SU-DHL-6 (cell line): Measurements from ENCODE around the gene G3BP1.

Experiments used
- H2AFZ ChIP-seq: fragments of 200-600 bp; sonication (generic); 2 replicates; pipeline ENCODE4 v1.6.1; 2014; ENCODE audit warnings: low read depth, mild to moderate bottlenecking, moderate library complexity, mixed read lengths, antibody characterized with exemption, low read length; ENCODE audit not compliant: severe bottlenecking
- H3F3A ChIP-seq: fragments of 200-600 bp; shearing (Covaris generic); 2 replicates; pipeline ENCODE4 v1.6.0; 2016; ENCODE audit warnings: antibody characterized with exemption, mild to moderate bottlenecking; ENCODE audit not compliant: insufficient read depth
- H3K27ac ChIP-seq: fragments of 200-600 bp; sonication (generic); 2 replicates; pipeline ENCODE4 v1.5.1; 2016; ENCODE audit warnings: low read depth, mild to moderate bottlenecking, low read length, moderate library complexity, mixed read lengths
- H3K27me3 ChIP-seq: fragments of 200-600 bp; sonication (generic), shearing (Covaris generic); 2 replicates; pipeline ENCODE4 v1.6.0; 2014; ENCODE audit warnings: mild to moderate bottlenecking, low read length
- H3K36me3 ChIP-seq: fragments of 200-600 bp; sonication (generic); 2 replicates; pipeline ENCODE4 v1.6.1; 2014; ENCODE audit warnings: mild to moderate bottlenecking, low read length, mixed read lengths
- H3K4me2 ChIP-seq: fragments of 300-600, 200-600 bp; shearing (Covaris generic), sonication (generic); 2 replicates; pipeline ENCODE4 v1.6.0; 2014; ENCODE audit warnings: low read length, low read depth, mild to moderate bottlenecking; ENCODE audit not compliant: poor library complexity, severe bottlenecking
- H3K4me3 ChIP-seq: fragments of 200-600 bp; sonication (generic); 2 replicates; pipeline ENCODE4 v1.5.1; 2014; ENCODE audit warnings: antibody characterized with exemption, low read length, mild to moderate bottlenecking, mixed read lengths; ENCODE audit not compliant: insufficient read depth, poor library complexity, severe bottlenecking
- H3K79me2 ChIP-seq: fragments of 200-600 bp; sonication (generic); 2 replicates; pipeline ENCODE4 v1.6.1; 2014; ENCODE audit warnings: mild to moderate bottlenecking, low read length, moderate library complexity; ENCODE audit not compliant: insufficient read depth
- H3K9ac ChIP-seq: fragments of 200-600 bp; sonication (generic); 2 replicates; pipeline ENCODE4 v1.7.0; 2014; ENCODE audit warnings: mild to moderate bottlenecking, low read length
- H3K9me2 ChIP-seq: fragments of 200-600 bp; sonication (generic); replicated peaks from 2 replicates; pipeline ENCODE4 v1.6.1; 2014; ENCODE audit warnings: low read length; ENCODE audit not compliant: insufficient read depth
- H3K9me3 ChIP-seq: fragments of 200-600 bp; sonication (generic); 2 replicates; pipeline ENCODE4 v1.6.1; 2014; ENCODE audit warnings: low read length, mixed read lengths; ENCODE audit not compliant: insufficient read depth
- H4K20me1 ChIP-seq: fragments of 200-600 bp; sonication (generic); 2 replicates; pipeline ENCODE4 v1.6.1; 2014; ENCODE audit warnings: low read depth, mild to moderate bottlenecking, antibody characterized with exemption, low read length, moderate library complexity, mixed read lengths
- CTCF ChIP-seq: fragments of 200-600 bp; sonication (generic); IDR thresholded peaks from one replicate; pipeline ENCODE4 v1.5.1; 2017; ENCODE audit warnings: antibody characterized with exemption, mild to moderate bottlenecking, low read length, moderate library complexity; ENCODE audit not compliant: insufficient read depth, poor library complexity, severe bottlenecking
- EZH2phosphoT487 ChIP-seq: fragments of 200-600 bp; sonication (generic), shearing (Covaris generic); conservative IDR thresholded peaks from 2 replicates; pipeline ENCODE4 v1.6.1; 2018; ENCODE audit warnings: mild to moderate bottlenecking, antibody characterized with exemption, low read length, moderate library complexity, mixed read lengths

G3BP1 gene

GRCh38 chr5:151772846-151773561, 1.2 kb downstream of the G3BP1 start:
- Histone ChIP-seq H3K9me2 (no peaks in the 10 kb centered on the region), H3K36me3 (peaks cover 38% of the 10 kb centered on the region), H3K4me2 (peak overlapping the region; percentile 97), H4K20me1 (peaks cover 51% of the 10 kb centered on the region), H3K9ac (peak overlapping the region; percentile 93), H3K27me3 (no peaks in the 10 kb centered on the region), H2AFZ (no peak overlapping the region), H3K9me3 (no peaks in the 10 kb centered on the region), H3K4me3 (peak overlapping the region; percentile 97), H3K27ac (peak overlapping the region; percentile 85), H3F3A (no peaks in the 10 kb centered on the region), H3K79me2 (peaks cover 59% of the 10 kb centered on the region)
- TF ChIP-seq EZH2phosphoT487: no peak
- TF ChIP-seq CTCF: no peak

GRCh38 chr5:151773951-151774350, 2.2 kb downstream of the G3BP1 start:
- Histone ChIP-seq H3K27me3 (no peaks in the 10 kb centered on the region), H3K27ac (no peak overlapping the region), H3K9me2 (no peaks in the 10 kb centered on the region), H3K36me3 (peaks cover 40% of the 10 kb centered on the region), H3K4me2 (peak overlapping the region; percentile 97), H2AFZ (no peak overlapping the region), H4K20me1 (peaks cover 56% of the 10 kb centered on the region), H3K4me3 (peak overlapping the region; percentile 97), H3F3A (no peaks in the 10 kb centered on the region), H3K79me2 (peaks cover 68% of the 10 kb centered on the region), H3K9me3 (no peaks in the 10 kb centered on the region), H3K9ac (peak overlapping the region; percentile 93)
- TF ChIP-seq EZH2phosphoT487 (no peak), CTCF (no peak)

- Histone ChIP-seq H3K27ac (no peak overlapping the region), H3K4me2 (peak overlapping the region; percentile 97), H2AFZ (no peak overlapping the region), H3K9ac (peak overlapping the region; percentile 93), H3K36me3 (peaks cover 40% of the 10 kb centered on the region), H3K79me2 (peaks cover 80% of the 10 kb centered on the region), H3K9me2 (no peaks in the 10 kb centered on the region), H3F3A (no peaks in the 10 kb centered on the region), H3K4me3 (peak overlapping the region; percentile 97), H4K20me1 (peaks cover 67% of the 10 kb centered on the region), H3K9me3 (no peaks in the 10 kb centered on the region), H3K27me3 (no peaks in the 10 kb centered on the region)
- TF ChIP-seq EZH2phosphoT487: no peak
- TF ChIP-seq CTCF: no peak
Observed at GRCh38 chr5:151775025-151775606, 3.4 kb downstream of the G3BP1 start.
